ENCODE data around the gene SLC25A12.

The SLC25A12 gene

DNA sequence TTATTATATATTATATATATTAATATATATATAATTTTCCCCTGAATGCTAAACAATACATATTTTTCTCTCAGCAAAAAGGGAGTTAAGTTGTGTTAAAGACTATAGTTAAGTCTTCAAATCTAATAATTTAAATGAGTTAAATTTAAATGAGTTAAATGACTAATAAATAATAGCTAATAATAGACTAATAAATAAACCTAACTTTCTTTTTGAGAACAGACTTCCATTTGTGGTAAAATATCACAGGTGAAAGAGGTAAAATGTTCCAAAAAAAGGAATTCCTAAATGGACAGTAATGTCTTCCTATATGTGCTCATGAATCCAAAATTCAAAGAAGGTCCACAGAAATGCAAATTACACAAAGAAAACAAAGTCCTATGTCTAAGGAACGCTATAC is 74.6 kb downstream of the SLC25A12 start:
- Histone ChIP-seq H3K4me3 (ENCODE audit: low read depth, low read length, poor library complexity, severe bottlenecking) (no peak overlapping the region), H3K4me1 (ENCODE audit: insufficient read depth, low read length, severe bottlenecking) (no peaks in the 10 kb centered on the region), H4K20me1 (ENCODE audit: insufficient read depth, low read length) (no peaks in the 10 kb centered on the region), H3K4me2 (ENCODE audit: low read length) (no peak overlapping the region), H2AFZ (ENCODE audit: low read length) (no peak overlapping the region), H3K9me3 (ENCODE audit: low read length) (no peaks in the 10 kb centered on the region), H3K9ac (ENCODE audit: low read length) (no peak overlapping the region), H3K27me3 (ENCODE audit: insufficient read depth, low read length) (no peaks in the 10 kb centered on the region), H3K36me3 (ENCODE audit: insufficient read depth, low read length) (peaks cover 41% of the 10 kb centered on the region), H3F3A (ENCODE audit: insufficient read depth, low read length) (no peaks in the 10 kb centered on the region), H3K27ac (ENCODE audit: low read depth, low read length, poor library complexity, severe bottlenecking) (no peak overlapping the region), H3K79me2 (ENCODE audit: insufficient read depth, low read length) (no peaks in the 10 kb centered on the region), H3K9me2 (ENCODE audit: low read depth, low read length) (no peaks in the 10 kb centered on the region)
- TF ChIP-seq CTCF (IDR thresholded peaks at IDR 0.05; ENCODE audit: low read length) = no peak
- TF ChIP-seq EZH2 (IDR thresholded peaks at IDR 0.05; ENCODE audit: borderline replicate concordance, low read length) = no peak

- no peak overlapping the region for H3K4me3 ChIP-seq (ENCODE audit: low read depth, low read length, poor library complexity, severe bottlenecking)
- H3K27me3 ChIP-seq (ENCODE audit: insufficient read depth, low read length) = no peaks in the 10 kb centered on the region
- H3K36me3 ChIP-seq (ENCODE audit: insufficient read depth, low read length) = peaks cover 43% of the 10 kb centered on the region; the same call in 1 of the 2 replicates
- no peak overlapping the region for H3K9ac ChIP-seq (ENCODE audit: low read length)
- H4K20me1 ChIP-seq (ENCODE audit: insufficient read depth, low read length) = no peaks in the 10 kb centered on the region
- no peaks in the 10 kb centered on the region for H3K79me2 ChIP-seq (ENCODE audit: insufficient read depth, low read length)
- H3K9me3 ChIP-seq (ENCODE audit: low read length) = no peaks in the 10 kb centered on the region
- no peak overlapping the region for H2AFZ ChIP-seq (ENCODE audit: low read length)
- H3F3A ChIP-seq (ENCODE audit: insufficient read depth, low read length) = no peaks in the 10 kb centered on the region
- H3K27ac ChIP-seq (ENCODE audit: low read depth, low read length, poor library complexity, severe bottlenecking) = no peak overlapping the region
- TF ChIP-seq EZH2 (IDR thresholded peaks at IDR 0.05; ENCODE audit: borderline replicate concordance, low read length) = no peak
- TF ChIP-seq CTCF (IDR thresholded peaks at IDR 0.05; ENCODE audit: low read length) = no peak
- H3K9me2 ChIP-seq (ENCODE audit: low read depth, low read length) = no peaks in the 10 kb centered on the region
- H3K4me1 ChIP-seq (ENCODE audit: insufficient read depth, low read length, severe bottlenecking) = no peaks in the 10 kb centered on the region
- H3K4me2 ChIP-seq (ENCODE audit: low read length) = no peak overlapping the region
Measured at GRCh38 chr2:171814883-171815282, 79.2 kb downstream of the SLC25A12 start.

GRCh38 chr2:171814174-171814573 is 79.9 kb downstream of the SLC25A12 start:
- H3K27me3 ChIP-seq (ENCODE audit: insufficient read depth, low read length) = no peaks in the 10 kb centered on the region
- H3K4me2 ChIP-seq (ENCODE audit: low read length) = no peak overlapping the region
- H3K27ac ChIP-seq (ENCODE audit: low read depth, low read length, poor library complexity, severe bottlenecking) = no peak overlapping the region
- peaks cover 46% of the 10 kb centered on the region; the same call in 1 of the 2 replicates for H3K36me3 ChIP-seq (ENCODE audit: insufficient read depth, low read length)
- no peaks in the 10 kb centered on the region for H4K20me1 ChIP-seq (ENCODE audit: insufficient read depth, low read length)
- H3K9ac ChIP-seq (ENCODE audit: low read length) = no peak overlapping the region
- H3K9me3 ChIP-seq (ENCODE audit: low read length) = no peaks in the 10 kb centered on the region
- H3F3A ChIP-seq (ENCODE audit: insufficient read depth, low read length) = no peaks in the 10 kb centered on the region
- H3K9me2 ChIP-seq (ENCODE audit: low read depth, low read length) = no peaks in the 10 kb centered on the region
- TF ChIP-seq EZH2 (IDR thresholded peaks at IDR 0.05; ENCODE audit: borderline replicate concordance, low read length) = no peak
- TF ChIP-seq CTCF (IDR thresholded peaks at IDR 0.05; ENCODE audit: low read length) = no peak
- no peaks in the 10 kb centered on the region for H3K4me1 ChIP-seq (ENCODE audit: insufficient read depth, low read length, severe bottlenecking)
- no peaks in the 10 kb centered on the region for H3K79me2 ChIP-seq (ENCODE audit: insufficient read depth, low read length)
- no peak overlapping the region for H2AFZ ChIP-seq (ENCODE audit: low read length)
- no peak overlapping the region for H3K4me3 ChIP-seq (ENCODE audit: low read depth, low read length, poor library complexity, severe bottlenecking)

Data from OCI-LY1 (cell line).